ENCODE measurements around the gene POC1B.

GRCh38 chr12:89376844-89377243 lies 149.0 kb downstream of the POC1B start:
- TF ChIP-seq POLR2A (IDR thresholded peaks at IDR 0.05) (no peak), CTCF (IDR thresholded peaks at IDR 0.05 in 4 of 5, conservative IDR thresholded peaks at IDR 0.05 in 1 of 5) (no peak)
